Sigmoid colon (tissue), 7 donors: ENCODE data around the gene LHB. TPM values are rescaled to one million over a fixed set of nuclear protein-coding genes. Genes with fewer than 3 reads are reported as not detected.

Experiments used
- DNase-seq: peaks from one replicate; pipeline ENCODE4 v3.0.0-alpha.2; 2019
- H3K27ac ChIP-seq, 4 donors: fragments of 200-600 bp; sonication (generic); one replicate each; pipeline ENCODE4 v1.5.1; 2016 to 2019; ENCODE audit warnings: mild to moderate bottlenecking in 1 of 4
- H3K27me3 ChIP-seq, 3 donors: fragments of 200-600 bp; sonication (generic); one replicate each; pipeline ENCODE4 v1.5.1; 2019; ENCODE audit warnings: mild to moderate bottlenecking in 1 of 3
- H3K36me3 ChIP-seq, 4 donors: fragments of 200-600 bp; sonication (generic); one replicate each; pipeline ENCODE4 v1.5.1; 2016 to 2019
- H3K4me1 ChIP-seq, 4 donors: fragments of 200-600 bp; sonication (generic); one replicate each; pipeline ENCODE4 v1.5.1; 2017 to 2019
- H3K4me3 ChIP-seq, 4 donors: fragments of 200-600 bp; sonication (generic); one replicate each; pipeline ENCODE4 v1.5.1; 2017 to 2019; ENCODE audit warnings: mild to moderate bottlenecking in 2 of 4, moderate library complexity in 1 of 4
- H3K9me3 ChIP-seq, 4 donors: fragments of 200-600 bp in 3 of 4; sonication (generic) in 3 of 4; one replicate each; pipeline versions ENCODE4 v1.5.1 to v1.6.1; 2013 to 2019
- CTCF ChIP-seq, 4 experiments: fragments of 450-650 bp in 3 of 4; fragments of 200-600 bp in 1 of 4; IDR thresholded peaks; one replicate each; pipeline ENCODE4 v1.5.1; 2016 to 2019; ENCODE audit warnings: antibody characterized with exemption in 4 of 4, mild to moderate bottlenecking in 3 of 4, moderate library complexity in 2 of 4
- EP300 ChIP-seq, 4 donors: sonication (generic); formaldehyde crosslinking; IDR thresholded peaks; one replicate each; pipeline ENCODE4 v1.6.1; 2017; ENCODE audit warnings: antibody characterized with exemption in 4 of 4
- POLR2A ChIP-seq, 2 donors: fragments of 450-650 bp; IDR thresholded peaks; one replicate each; pipeline ENCODE4 v1.6.1; 2016; ENCODE audit warnings: antibody characterized with exemption in 2 of 2, mild to moderate bottlenecking in 2 of 2, moderate library complexity in 2 of 2
- POLR2AphosphoS5 ChIP-seq, 4 donors: sonication (generic); formaldehyde crosslinking; IDR thresholded peaks; one replicate each; pipeline ENCODE4 v1.6.1; 2017; ENCODE audit warnings: antibody characterized with exemption in 4 of 4
- WGBS, 2 donors: extraction: QIAGEN DNeasy Blood & Tissue Kit; methylation state at CpG; one replicate each; pipeline ENCODE4 v1.1.7; 2013; 5-methylcytosine and 5-hydroxymethylcytosine counted together
- intact Hi-C: fragments of 100-400 bp; cut with DNase I; formaldehyde crosslinking; loops from one replicate; pipeline ENCODE4 v1.15.1; 2023
- polyA plus RNA-seq, 3 donors: library from polyadenylated mRNA; stranded (reverse); fragments of 200-250 nt; gene quantifications; one replicate each; pipeline ENCODE4 v1.2.3, GENCODE V29; 2013
- small RNA-seq, 3 donors: library from RNA; depleted of rRNA; stranded (forward); fragments of <200 nt; gene quantifications; one replicate each; pipeline ENCODE3, GENCODE V24; 2016
- total RNA-seq, 4 donors: library from RNA; depleted of rRNA; stranded (reverse); fragments of >200 nt; gene quantifications; one replicate each; pipeline ENCODE4 v1.1.0, GENCODE V29; 2016
- donor health status: healthy with polysubstance abuse.
- donor health status: Bipolar disorder and iron deficiency.
- donor health status: healthy.

The LHB gene
- total and polyA plus RNA-seq, 7 donors, result not detected

GRCh38 chr19:48968813-48969218, 48.1 kb downstream of the LHB start:
- H3K4me1 ChIP-seq, result peaks cover 0 to 39% (median 36%) of the 10 kb centered on the region in 4 donors
- H3K4me3 ChIP-seq, result no peak overlapping the region
- intact Hi-C loops, result loop anchor here (10.0 kb wide), 1 partner anchor 334 kb away; the partner anchor contains the start of gene DBP
- DNase-seq, result peak; percentile 63
- H3K27me3 ChIP-seq, result no peaks in the 10 kb centered on the region
- no peak for TF ChIP-seq CTCF (IDR thresholded peaks at IDR 0.05)
- TF ChIP-seq EP300 (IDR thresholded peaks at IDR 0.05), result no peak
- TF ChIP-seq POLR2A (IDR thresholded peaks at IDR 0.05), result no peak
- no peak for TF ChIP-seq POLR2AphosphoS5 (IDR thresholded peaks at IDR 0.05)
- 90 to 93% methylated on average over 15 of the region's 15 CpGs for WGBS, 2 donors
- H3K9me3 ChIP-seq, result no peaks in the 10 kb centered on the region
- H3K36me3 ChIP-seq, result peaks cover 14 to 67% (median 32%) of the 10 kb centered on the region in 4 donors
- peak overlapping the region in 3 of 4 donors; percentile 91 to 98 (median 97) for H3K27ac ChIP-seq

DNA sequence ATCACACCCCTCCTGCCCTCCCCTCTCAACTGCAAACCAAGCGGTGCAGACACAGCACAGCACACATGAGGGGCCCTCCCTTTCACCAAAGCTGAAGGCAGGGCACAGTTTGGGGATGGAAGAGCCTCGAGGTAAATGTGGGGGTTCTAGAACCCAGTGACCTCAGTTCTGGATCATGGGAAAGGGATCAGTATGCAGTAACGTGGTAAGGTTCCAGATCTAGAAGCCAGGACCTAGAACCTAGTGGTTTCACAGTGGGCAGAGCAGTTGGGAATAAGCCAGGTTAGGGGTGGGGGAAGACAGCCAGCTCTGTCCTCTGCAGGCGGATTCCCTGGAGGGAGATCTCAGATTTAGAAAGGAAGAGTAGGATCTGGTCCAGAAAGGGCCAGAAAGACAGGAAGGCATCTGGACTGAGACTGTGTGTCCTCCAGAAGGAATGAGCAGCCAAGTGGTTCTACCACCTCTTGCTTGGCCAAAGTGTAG, 48.7 kb downstream of the LHB start:
- intact Hi-C loops, result loop anchor here (10.0 kb wide), 1 partner anchor 333 kb away; the partner anchor contains the start of gene DBP
- H3K27me3 ChIP-seq, result no peaks in the 10 kb centered on the region
- no peak overlapping the region for H3K4me3 ChIP-seq
- peak overlapping the region; percentile 2 to 98 (median 94) for H3K27ac ChIP-seq
- WGBS, 2 donors, result 63 to 77% methylated on average over 4 of the region's 4 CpGs
- TF ChIP-seq POLR2A (IDR thresholded peaks at IDR 0.05), result no peak
- TF ChIP-seq POLR2AphosphoS5 (IDR thresholded peaks at IDR 0.05), result no peak
- TF ChIP-seq CTCF (IDR thresholded peaks at IDR 0.05), result no peak
- no peak for TF ChIP-seq EP300 (IDR thresholded peaks at IDR 0.05)
- DNase-seq, result no peak
- H3K36me3 ChIP-seq, result peaks cover 11 to 61% (median 28%) of the 10 kb centered on the region in 4 donors
- no peaks in the 10 kb centered on the region for H3K9me3 ChIP-seq
- peaks cover 0 to 45% (median 42%) of the 10 kb centered on the region in 4 donors for H3K4me1 ChIP-seq

- no peak for TF ChIP-seq CTCF (IDR thresholded peaks at IDR 0.05)
- TF ChIP-seq POLR2AphosphoS5 (IDR thresholded peaks at IDR 0.05), result peak in 1 of 4 donors; percentile 11
- no peak for TF ChIP-seq POLR2A (IDR thresholded peaks at IDR 0.05)
- intact Hi-C loops, result loop anchor here (10.0 kb wide), 1 partner anchor 333 kb away; the partner anchor contains the start of gene DBP
Measured at GRCh38 chr19:48967346-48968178, 49.3 kb downstream of the LHB start.

DNA sequence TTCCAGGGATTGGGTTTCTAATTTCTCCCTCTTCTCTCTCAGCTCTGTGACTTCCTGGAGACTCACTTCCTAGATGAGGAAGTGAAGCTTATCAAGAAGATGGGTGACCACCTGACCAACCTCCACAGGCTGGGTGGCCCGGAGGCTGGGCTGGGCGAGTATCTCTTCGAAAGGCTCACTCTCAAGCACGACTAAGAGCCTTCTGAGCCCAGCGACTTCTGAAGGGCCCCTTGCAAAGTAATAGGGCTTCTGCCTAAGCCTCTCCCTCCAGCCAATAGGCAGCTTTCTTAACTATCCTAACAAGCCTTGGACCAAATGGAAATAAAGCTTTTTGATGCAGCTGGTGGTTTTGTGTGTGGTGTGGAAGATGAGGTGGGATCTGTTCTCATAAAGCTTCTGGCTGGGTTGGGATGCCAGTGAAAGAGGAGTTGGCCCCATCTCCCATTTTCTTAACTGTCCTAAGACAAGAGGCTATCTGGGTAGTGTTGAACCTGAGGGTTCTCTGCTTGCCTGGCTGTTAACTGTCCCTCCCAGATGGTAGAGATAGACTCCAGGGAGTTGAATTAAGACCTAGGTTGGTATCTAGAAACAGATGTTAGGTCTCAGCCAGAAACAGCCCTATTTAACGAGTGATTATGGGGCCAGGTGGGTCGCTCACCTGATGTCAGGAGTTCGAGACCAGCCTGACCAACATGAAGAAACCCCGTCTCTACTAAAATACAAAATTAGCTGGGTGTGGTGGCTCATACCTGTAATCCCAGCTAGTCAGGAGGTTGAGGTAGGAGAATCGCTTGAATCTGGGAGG, 50.1 kb downstream of the LHB start:
- Histone ChIP-seq H3K36me3 (peaks cover 11 to 46% (median 24%) of the 10 kb centered on the region in 4 donors), H3K4me1 (peaks cover 0 to 56% (median 51%) of the 10 kb centered on the region in 4 donors), H3K27ac (peak overlapping the region; percentile 91 to 98 (median 95)), H3K9me3 (no peaks in the 10 kb centered on the region), H3K27me3 (no peaks in the 10 kb centered on the region), H3K4me3 (peak overlapping the region; percentile 89 to 95 (median 90))
- no peak for DNase-seq
- TF ChIP-seq POLR2A (IDR thresholded peaks at IDR 0.05), result no peak
- 74 to 79% methylated on average over 10 of the region's 10 CpGs for WGBS, 2 donors
- intact Hi-C loops, result loop anchor here (10.0 kb wide), 1 partner anchor 332 kb away; the partner anchor contains the start of gene DBP

More at GRCh38 chr19:48967346-48968178, 49.3 kb downstream of the LHB start:
- peaks cover 0 to 50% (median 47%) of the 10 kb centered on the region in 4 donors for H3K4me1 ChIP-seq
- peak; percentile 77 for DNase-seq
- peak overlapping the region in 2 of 4 donors; percentile 90 to 91 for H3K4me3 ChIP-seq
- no peaks in the 10 kb centered on the region for H3K27me3 ChIP-seq
- peak overlapping the region; percentile 91 to 98 (median 95) for H3K27ac ChIP-seq
- H3K9me3 ChIP-seq, result no peaks in the 10 kb centered on the region
- 80 to 82% methylated on average over 14 of the region's 14 CpGs for WGBS, 2 donors
- H3K36me3 ChIP-seq, result peaks cover 11 to 54% (median 25%) of the 10 kb centered on the region in 4 donors

Small RNA genes within 50 kb of the gene (small RNA-seq; reads per million reads assigned to genes)
- gene MIR6798, result 0 reads per million in 3 donors

Other genes with a start within 250 kb of the LHB start
- gene BCAT2, start 206.1 kb downstream of the LHB start, total RNA-seq, result 10 to 100 TPM; 29.8 to 46.7 (median 32.9) TPM
- 10 to 100 TPM; 52.7 to 61.0 (median 54.1) TPM for gene BCAT2, start 206.1 kb downstream of the LHB start, polyA plus RNA-seq
- 10 to 100 TPM; 14.1 to 20.1 (median 18.3) TPM for gene HSD17B14, start 180.6 kb downstream of the LHB start, total RNA-seq
- gene HSD17B14, start 180.6 kb downstream of the LHB start, polyA plus RNA-seq, result 10 to 100 TPM in 1 of 3 donors, 1 to 10 TPM in 2; 4.3 to 21.0 (median 4.9) TPM
- 10 to 100 TPM; 13.8 to 44.7 (median 19.5) TPM for gene PLEKHA4, start 148.5 kb downstream of the LHB start, total RNA-seq
- gene PLEKHA4, start 148.5 kb downstream of the LHB start, polyA plus RNA-seq, result 10 to 100 TPM; 18.0 to 28.2 (median 21.2) TPM
- gene PPP1R15A, start 144.7 kb downstream of the LHB start, total RNA-seq, result 10 to 100 TPM; 22.1 to 69.8 (median 31.2) TPM
- 10 to 100 TPM; 43.2 to 60.8 (median 55.9) TPM for gene PPP1R15A, start 144.7 kb downstream of the LHB start, polyA plus RNA-seq
- gene TULP2, start 118.3 kb downstream of the LHB start, total RNA-seq, result 1 to 10 TPM in 1 of 4 donors, under 1 TPM in 1, not detected in 2; 0.99 to 1.1 TPM
- gene TULP2, start 118.3 kb downstream of the LHB start, polyA plus RNA-seq, result under 1 TPM in 1 of 3 donors, not detected in 2; 0.22 TPM
- gene NUCB1, start 116.8 kb downstream of the LHB start, total RNA-seq, result 100 to 1,000 TPM; 153 to 275 (median 176) TPM
- 100 to 1,000 TPM in 1 of 3 donors, 10 to 100 TPM in 2; 43.0 to 303 (median 66.7) TPM for gene NUCB1, start 116.8 kb downstream of the LHB start, polyA plus RNA-seq
- gene DHDH, start 83.4 kb downstream of the LHB start, total RNA-seq, result not detected
- gene DHDH, start 83.4 kb downstream of the LHB start, polyA plus RNA-seq, result under 1 TPM in 1 of 3 donors, not detected in 2; 0.16 TPM
- gene BAX, start 62.2 kb downstream of the LHB start, total RNA-seq, result 10 to 100 TPM; 17.9 to 61.5 (median 30.9) TPM
- 100 to 1,000 TPM; 130 to 216 (median 198) TPM for gene BAX, start 62.2 kb downstream of the LHB start, polyA plus RNA-seq
- gene FTL, start 51.8 kb downstream of the LHB start, total RNA-seq, result 1,000 to 10,000 TPM; 2,871 to 3,975 (median 3,459) TPM
- 1,000 to 10,000 TPM; 2,999 to 9,923 (median 8,398) TPM for gene FTL, start 51.8 kb downstream of the LHB start, polyA plus RNA-seq
- gene GYS1, start 23.8 kb downstream of the LHB start, total RNA-seq, result 10 to 100 TPM; 11.7 to 19.4 (median 17.8) TPM
- 10 to 100 TPM; 14.4 to 32.7 (median 14.8) TPM for gene GYS1, start 23.8 kb downstream of the LHB start, polyA plus RNA-seq
- 10 to 100 TPM; 49.3 to 82.3 (median 64.0) TPM for gene RUVBL2, start 23.2 kb downstream of the LHB start, total RNA-seq
- 10 to 100 TPM; 36.6 to 98.8 (median 55.9) TPM for gene RUVBL2, start 23.2 kb downstream of the LHB start, polyA plus RNA-seq
- gene CGB3, start 7.2 kb upstream of the LHB start, total RNA-seq, result not detected
- gene CGB3, start 7.2 kb upstream of the LHB start, polyA plus RNA-seq, result not detected
- not detected for gene CGB2, start 14.8 kb upstream of the LHB start, total RNA-seq
- gene CGB2, start 14.8 kb upstream of the LHB start, polyA plus RNA-seq, result 1 to 10 TPM in 1 of 3 donors, not detected in 2; 3.0 TPM
- gene CGB1, start 19.8 kb upstream of the LHB start, total RNA-seq, result not detected
- gene CGB1, start 19.8 kb upstream of the LHB start, polyA plus RNA-seq, result not detected
- not detected for gene CGB5, start 26.8 kb upstream of the LHB start, total RNA-seq
- gene CGB5, start 26.8 kb upstream of the LHB start, polyA plus RNA-seq, result not detected
- gene CGB8, start 32.0 kb upstream of the LHB start, total RNA-seq, result not detected
- not detected for gene CGB8, start 32.0 kb upstream of the LHB start, polyA plus RNA-seq
- not detected for gene CGB7, start 40.7 kb upstream of the LHB start, total RNA-seq
- gene CGB7, start 40.7 kb upstream of the LHB start, polyA plus RNA-seq, result under 1 TPM in 1 of 3 donors, not detected in 2; 0.23 TPM
- not detected for gene NTF4, start 47.7 kb upstream of the LHB start, total RNA-seq
- gene NTF4, start 47.7 kb upstream of the LHB start, polyA plus RNA-seq, result not detected
- not detected for gene KCNA7, start 55.6 kb upstream of the LHB start, total RNA-seq
- gene KCNA7, start 55.6 kb upstream of the LHB start, polyA plus RNA-seq, result not detected
- 100 to 1,000 TPM; 156 to 382 (median 237) TPM for gene SNRNP70, start 68.4 kb upstream of the LHB start, total RNA-seq
- 100 to 1,000 TPM in 1 of 3 donors, 10 to 100 TPM in 2; 33.8 to 227 (median 40.2) TPM for gene SNRNP70, start 68.4 kb upstream of the LHB start, polyA plus RNA-seq
- gene LIN7B, start 97.3 kb upstream of the LHB start, total RNA-seq, result 10 to 100 TPM; 17.4 to 28.8 (median 26.7) TPM
- gene LIN7B, start 97.3 kb upstream of the LHB start, polyA plus RNA-seq, result 10 to 100 TPM in 2 of 3 donors, 1 to 10 TPM in 1; 9.9 to 12.0 (median 12.0) TPM
- gene C19orf73, start 102.1 kb upstream of the LHB start, total RNA-seq, result 1 to 10 TPM in 3 of 4 donors, not detected in 1; 1.6 to 2.1 (median 1.8) TPM
- gene C19orf73, start 102.1 kb upstream of the LHB start, polyA plus RNA-seq, result 1 to 10 TPM; 2.4 to 5.1 (median 3.3) TPM
- gene PPFIA3, start 102.5 kb upstream of the LHB start, total RNA-seq, result 1 to 10 TPM; 2.0 to 3.9 (median 3.1) TPM
- gene PPFIA3, start 102.5 kb upstream of the LHB start, polyA plus RNA-seq, result 10 to 100 TPM; 18.6 to 35.3 (median 21.3) TPM
- 1 to 10 TPM in 1 of 4 donors, under 1 TPM in 3; 0.16 to 1.1 (median 0.69) TPM for gene HRC, start 138.3 kb upstream of the LHB start, total RNA-seq
- gene HRC, start 138.3 kb upstream of the LHB start, polyA plus RNA-seq, result 1 to 10 TPM in 2 of 3 donors, under 1 TPM in 1; 0.46 to 6.6 (median 1.7) TPM
- 10 to 100 TPM in 3 of 4 donors, 1 to 10 TPM in 1; 7.9 to 18.0 (median 12.5) TPM for gene TRPM4, start 140.7 kb upstream of the LHB start, total RNA-seq
- 100 to 1,000 TPM in 1 of 3 donors, 10 to 100 TPM in 2; 40.5 to 166 (median 40.8) TPM for gene TRPM4, start 140.7 kb upstream of the LHB start, polyA plus RNA-seq